GM12892 (cell line): ENCODE results near the gene ACKR2.

ENCODE experiments used
- POLR2A ChIP-seq: IDR thresholded peaks from 2 replicates; pipeline ENCODE4 v1.6.1; 2011; ENCODE audit warnings: low read depth, low read length, control low read depth
- POLR2AphosphoS5 ChIP-seq: IDR thresholded peaks from 2 replicates; pipeline ENCODE4 v1.6.1; 2011; ENCODE audit warnings: low read depth, low read length, control low read depth

DNA sequence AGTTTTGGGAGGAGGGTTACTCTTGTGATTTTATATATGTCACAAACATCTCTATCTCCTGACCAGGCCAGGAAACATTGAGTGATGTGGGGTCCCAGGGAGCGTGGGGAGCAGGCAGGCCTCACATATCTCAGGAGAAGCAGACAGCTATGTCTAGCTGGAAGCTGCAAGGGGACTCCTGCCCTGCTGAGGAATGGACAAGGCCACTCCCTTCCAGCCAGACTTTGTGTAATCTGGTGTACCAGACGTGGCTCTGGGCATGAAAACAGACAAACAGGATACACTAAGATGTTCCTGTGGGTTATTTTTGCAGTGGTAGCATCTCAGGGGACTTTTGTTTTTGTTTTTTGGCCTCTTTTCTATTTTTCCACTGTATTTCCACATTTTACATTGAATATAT lies 43.2 kb downstream of the ACKR2 start:
- TF ChIP-seq POLR2A (no peak), POLR2AphosphoS5 (no peak)
